HCT116 (cell line): ENCODE measurements around the gene C12orf57. TPM values are rescaled to one million over a fixed set of nuclear protein-coding genes. Genes with fewer than 3 reads are reported as not detected.

Experiments
- ATAC-seq: fragments of 200-7000 bp; cut with Tn5 transposase; 2 replicates; pipeline ENCODE4 v1.9.1; 2020; ENCODE audit warnings: mild to moderate bottlenecking, moderate library complexity
- BruUV-seq: library from RNA; stranded (reverse); fragments of 400-500 nt; replicated peaks from 2 replicates; lab custom pipeline; 2021; lab: Mats Ljungman, UMichigan
- CTCF ChIA-PET: fragments of 300-600 bp; sonication (Branson Sonifier 250); formaldehyde crosslinking; loops from one replicate; lab custom pipeline; 2021; ENCODE audit warnings: antibody characterized with exemption; lab: Charles Lee
- POLR2A ChIA-PET: fragments of 300-600, 350-600 bp; sonication (Branson Sonifier 250); formaldehyde crosslinking; loops from one replicate; lab custom pipeline; 2021; ENCODE audit warnings: antibody characterized with exemption; lab: Charles Lee
- RAD21 ChIA-PET, 2 experiments: fragments of 300-600 bp; sonication (Branson Sonifier 250); formaldehyde crosslinking; loops; one replicate each; lab custom pipeline; 2023; ENCODE audit warnings: low total read pairs in 2 of 2; ENCODE audit not compliant: uncharacterized antibody in 2 of 2, unreplicated experiment in 2 of 2, low non-redundant PET in 1 of 2; lab: Charles Lee
- DNase-seq: peaks from one replicate; pipeline ENCODE4 v3.0.0-alpha.2; 2010; ENCODE audit warnings: low read depth, low spot score
- H2AFZ ChIP-seq: fragments of 200-600 bp; shearing (Covaris generic), sonication (generic); 2 replicates; pipeline ENCODE4 v1.6.1; 2017; ENCODE audit warnings: low read depth, mixed run types, mixed read lengths, antibody characterized with exemption, low read length; ENCODE audit not compliant: poor library complexity, severe bottlenecking
- H3K27ac ChIP-seq: 2 replicates; pipeline ENCODE4 v1.5.1; 2012; ENCODE audit warnings: low read depth, low read length
- H3K27me3 ChIP-seq: fragments of 200-600 bp; sonication (generic); 2 replicates; pipeline ENCODE4 v1.6.1; 2016; ENCODE audit warnings: mixed run types, low read length, mixed read lengths; ENCODE audit not compliant: insufficient read depth
- H3K36me3 ChIP-seq, 2 experiments: fragments of 200-500 bp in 1 of 2; fragments of 200-600 bp in 1 of 2; sonication (Bioruptor generic) in 1 of 2; sonication (generic) in 1 of 2; 2 replicates each; pipeline versions ENCODE4 v1.5.1 to v1.6.1; 2014 to 2016; ENCODE audit warnings: low read length in 2 of 2, inconsistent platforms in 1 of 2, mixed read lengths in 1 of 2, mixed run types in 1 of 2; ENCODE audit not compliant: insufficient read depth in 2 of 2, control insufficient read depth in 1 of 2
- H3K4me1 ChIP-seq, 2 experiments: fragments of 200-600 bp in 1 of 2; sonication (generic) in 1 of 2; 2 replicates each; pipeline versions ENCODE4 v1.5.1 to v1.6.1; 2012 to 2017; ENCODE audit warnings: low read length in 2 of 2, inconsistent platforms in 1 of 2, mild to moderate bottlenecking in 1 of 2, mixed read lengths in 1 of 2, mixed run types in 1 of 2, moderate library complexity in 1 of 2; ENCODE audit not compliant: insufficient read depth in 2 of 2, control insufficient read depth in 1 of 2
- H3K4me2 ChIP-seq: fragments of 200-600 bp; sonication (generic); 2 replicates; pipeline ENCODE4 v1.6.1; 2017; ENCODE audit warnings: mixed run types, low read length, mixed read lengths
- H3K4me3 ChIP-seq, 2 experiments: fragments of 200-600 bp in 1 of 2; sonication (generic) in 1 of 2; replicated peaks in 1 of 2; 2 replicates each; pipeline ENCODE4 v1.5.1; 2011 to 2016; ENCODE audit warnings: low read length in 2 of 2, control low read depth in 1 of 2, low read depth in 1 of 2, mild to moderate bottlenecking in 1 of 2, mixed read lengths in 1 of 2, mixed run types in 1 of 2
- H3K79me2 ChIP-seq: fragments of 200-600 bp; sonication (generic); 2 replicates; pipeline ENCODE4 v1.6.1; 2017; ENCODE audit warnings: mild to moderate bottlenecking, mixed run types, low read length, moderate library complexity, mixed read lengths; ENCODE audit not compliant: insufficient read depth
- H3K9ac ChIP-seq: fragments of 200-600 bp; sonication (generic); 2 replicates; pipeline ENCODE4 v1.6.1; 2016; ENCODE audit warnings: low read length, mixed read lengths
- H3K9me2 ChIP-seq: fragments of 200-600 bp; sonication (generic), shearing (Covaris generic); 2 replicates; pipeline ENCODE4 v1.6.1; 2017; ENCODE audit warnings: mixed run types, mild to moderate bottlenecking, moderate library complexity; ENCODE audit not compliant: insufficient read depth
- H3K9me3 ChIP-seq, 2 experiments: fragments of 200-500 bp in 1 of 2; fragments of 200-600 bp in 1 of 2; sonication (Bioruptor generic) in 1 of 2; sonication (generic) in 1 of 2; 2 replicates each; pipeline ENCODE4 v1.6.1; 2014 to 2017; ENCODE audit warnings: low read length in 2 of 2, mixed read lengths in 2 of 2, inconsistent platforms in 1 of 2, low read depth in 1 of 2, mild to moderate bottlenecking in 1 of 2, mixed run types in 1 of 2, moderate library complexity in 1 of 2; ENCODE audit not compliant: control insufficient read depth in 1 of 2, insufficient read depth in 1 of 2
- H4K20me1 ChIP-seq: fragments of 200-600 bp; sonication (generic), shearing (Covaris generic); 2 replicates; pipeline ENCODE4 v1.6.1; 2017; ENCODE audit warnings: mixed run types, mild to moderate bottlenecking, moderate library complexity; ENCODE audit not compliant: insufficient read depth
- CBX3 ChIP-seq: IDR thresholded peaks from 2 replicates; pipeline ENCODE4 v1.6.1; 2012; ENCODE audit warnings: low read depth
- CEBPB ChIP-seq: IDR thresholded peaks from 2 replicates; pipeline ENCODE4 v1.6.1; 2012; ENCODE audit warnings: low read depth
- EGR1 ChIP-seq: IDR thresholded peaks from 2 replicates; pipeline ENCODE4 v1.6.1; 2012; ENCODE audit warnings: low read depth
- EZH2 ChIP-seq: fragments of 200-600 bp; sonication (generic); IDR thresholded peaks from 2 replicates; pipeline ENCODE4 v1.6.1; 2017; ENCODE audit warnings: antibody characterized with exemption, mixed run types
- EZH2phosphoT487 ChIP-seq: fragments of 200-600 bp; IDR thresholded peaks from 2 replicates; pipeline ENCODE4 v1.6.1; 2018; ENCODE audit warnings: antibody characterized with exemption, borderline replicate concordance
- FOSL1 ChIP-seq: IDR thresholded peaks from 2 replicates; pipeline ENCODE4 v1.6.1; 2012; ENCODE audit warnings: low read depth
- MAX ChIP-seq: IDR thresholded peaks from 2 replicates; pipeline ENCODE4 v1.6.1; 2012
- POLR2A ChIP-seq: IDR thresholded peaks from 2 replicates; pipeline ENCODE4 v1.7.0; 2011; ENCODE audit warnings: borderline replicate concordance; ENCODE audit not compliant: insufficient read depth, insufficient read length; ENCODE audit errors: extremely low read depth
- POLR2AphosphoS5 ChIP-seq: IDR thresholded peaks from 2 replicates; pipeline ENCODE4 v1.6.1; 2011; ENCODE audit warnings: mild to moderate bottlenecking, low read depth, low read length, moderate library complexity
- RAD21 ChIP-seq: IDR thresholded peaks from 2 replicates; pipeline ENCODE4 v1.6.1; 2012; ENCODE audit warnings: low read depth, mild to moderate bottlenecking
- REST ChIP-seq: IDR thresholded peaks from 2 replicates; pipeline ENCODE4 v1.6.1; 2012; ENCODE audit warnings: low read depth
- SIN3A ChIP-seq: IDR thresholded peaks from 2 replicates; pipeline ENCODE4 v1.6.1; 2012; ENCODE audit warnings: low read depth
- TCF7L2 ChIP-seq: IDR thresholded peaks from 2 replicates; pipeline ENCODE4 v1.7.0; 2011; ENCODE audit warnings: borderline replicate concordance, inconsistent platforms; ENCODE audit not compliant: insufficient read depth, insufficient read length; ENCODE audit errors: extremely low read depth
- YY1 ChIP-seq: IDR thresholded peaks from 2 replicates; pipeline ENCODE4 v1.6.1; 2011; ENCODE audit warnings: low read length, low read depth, moderate library complexity, mild to moderate bottlenecking; ENCODE audit not compliant: insufficient replicate concordance; ENCODE audit errors: extremely low read depth
- ZBTB33 ChIP-seq: IDR thresholded peaks from 2 replicates; pipeline ENCODE4 v1.6.1; 2011; ENCODE audit warnings: mild to moderate bottlenecking, low read length, moderate library complexity; ENCODE audit not compliant: insufficient replicate concordance; ENCODE audit errors: extremely low read depth
- ZFX ChIP-seq: fragments of 450-650 bp; IDR thresholded peaks from 2 replicates; pipeline ENCODE4 v1.6.1; 2017
- ZNF274 ChIP-seq: fragments of 200-500 bp; sonication (Bioruptor generic); IDR thresholded peaks from 2 replicates; pipeline ENCODE4 v1.6.1; 2014; ENCODE audit warnings: mild to moderate bottlenecking, low read depth, low read length, inconsistent platforms
- intact Hi-C: fragments of 100-400 bp; cut with micrococcal nuclease; formaldehyde crosslinking; loops from 2 replicates; pipeline ENCODE4 v1.10.0; 2022
- total RNA-seq: library from RNA; stranded (reverse); gene quantifications from one replicate; pipeline ENCODE4 v1.2.1, GENCODE V29; 2021; ENCODE audit not compliant: unreplicated experiment
- TF ChIP-seq, protein P1 (sequence below): IDR thresholded peaks from 2 replicates; pipeline ENCODE4 v1.6.1; 2012

C12orf57 gene
- total RNA-seq, 1 experiment from 2014 or later = 202 TPM

DNA sequence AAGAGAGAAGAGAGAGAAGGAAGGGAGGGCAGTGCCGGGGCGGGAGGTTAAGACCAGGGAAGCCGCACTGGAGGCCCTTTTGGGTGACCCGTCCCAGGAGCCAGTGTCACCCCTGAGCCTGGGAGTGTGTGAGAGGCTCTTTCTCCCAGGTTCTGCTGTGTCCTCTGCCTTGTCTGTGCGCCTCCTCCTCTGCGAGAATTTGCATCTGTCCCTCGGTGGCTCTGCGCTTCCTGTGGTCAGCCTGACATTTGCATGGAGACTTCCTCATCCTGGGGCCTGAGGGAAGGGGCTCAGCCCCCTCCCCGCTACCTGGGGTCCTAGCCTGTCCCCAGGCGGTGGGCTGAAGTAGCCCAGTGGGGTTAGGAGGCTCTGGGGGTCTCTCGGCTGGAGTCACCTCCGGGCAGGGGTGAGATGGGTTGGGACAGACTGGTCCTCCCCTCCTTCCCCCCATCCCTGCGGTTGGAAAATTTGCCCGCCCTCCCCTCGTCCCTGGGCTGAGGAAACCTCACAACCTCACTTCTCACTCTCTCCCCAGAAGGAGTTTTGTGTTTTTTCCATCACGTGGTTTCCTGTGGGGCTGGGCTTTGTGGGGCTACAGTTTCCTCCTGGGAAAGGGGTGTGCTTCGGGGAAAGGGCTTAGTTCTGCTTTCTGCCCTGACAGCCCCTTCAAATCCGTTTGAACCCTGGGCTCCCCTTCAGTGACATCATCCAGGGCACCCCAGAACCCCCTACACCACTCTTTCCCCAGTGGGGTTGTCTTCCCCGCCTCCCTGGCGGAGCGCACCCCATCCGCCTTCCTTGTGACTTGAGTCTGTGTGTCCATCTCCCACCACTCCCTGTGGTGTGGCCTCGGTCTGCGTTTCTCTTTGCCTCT is 9.9 kb downstream of the C12orf57 start:
- TF ChIP-seq CEBPB (no peak), EGR1 (no peak), RAD21 (no peak), POLR2A (no peak), FOSL1 (no peak), CBX3 (no peak), SIN3A (no peak), EZH2phosphoT487 (no peak), MAX (no peak), TCF7L2 (no peak), POLR2AphosphoS5 (no peak), EZH2 (no peak), YY1 (no peak), ZNF274 (no peak), ZFX (no peak), REST (no peak), ZBTB33 (no peak)
- TF ChIP-seq, protein P1, sequence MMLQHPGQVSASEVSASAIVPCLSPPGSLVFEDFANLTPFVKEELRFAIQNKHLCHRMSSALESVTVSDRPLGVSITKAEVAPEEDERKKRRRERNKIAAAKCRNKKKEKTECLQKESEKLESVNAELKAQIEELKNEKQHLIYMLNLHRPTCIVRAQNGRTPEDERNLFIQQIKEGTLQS = no peak
- ATAC-seq = no peak
- H3K36me3 ChIP-seq = no peaks in the 10 kb centered on the region
- no peak overlapping the region for H3K4me3 ChIP-seq
- no peak for DNase-seq
- H3K9me3 ChIP-seq = no peaks in the 10 kb centered on the region
- no peaks in the 10 kb centered on the region for H3K9me2 ChIP-seq
- no peaks in the 10 kb centered on the region for H3K79me2 ChIP-seq
- H3K4me2 ChIP-seq = no peak overlapping the region
- no peak overlapping the region for H2AFZ ChIP-seq
- ChIA-PET POLR2A (interaction anchor here (1.2 kb wide), 1 partner anchor 9 kb away, joined by 5 read pairs; the partner anchor contains the start of genes C12orf57 and RNU7-1), CTCF (no interaction called here), RAD21 (no interaction called here)
- BruUV-seq = no TSS peak
- H4K20me1 ChIP-seq = no peaks in the 10 kb centered on the region
- H3K4me1 ChIP-seq = peaks cover 7 to 18% of the 10 kb centered on the region in 2 experiments; a peak in 3 of 4 replicates
- intact Hi-C loops = no loop called here
- no peak overlapping the region for H3K27ac ChIP-seq
- H3K27me3 ChIP-seq = no peaks in the 10 kb centered on the region
- no peak overlapping the region for H3K9ac ChIP-seq
